DND-41 (cell line): ENCODE measurements around the gene USP9X.

Experiments used
- ATAC-seq: fragments of 200-7000 bp; cut with Tn5 transposase; 3 replicates; pipeline ENCODE4 v1.9.1; 2021; ENCODE audit warnings: low read depth; ENCODE audit not compliant: insufficient read depth
- DNase-seq: peaks from one replicate; pipeline ENCODE4 v3.0.0-alpha.2; 2020
- H2AFZ ChIP-seq: 2 replicates; pipeline ENCODE4 v1.6.0; 2012; ENCODE audit warnings: low read depth, low read length
- H3K27ac ChIP-seq: 2 replicates; pipeline ENCODE4 v1.5.1; 2012; ENCODE audit warnings: low read length, inconsistent platforms
- H3K27me3 ChIP-seq: fragments of 200-600 bp; sonication (generic); 2 replicates; pipeline ENCODE4 v1.6.0; 2012; ENCODE audit warnings: low read length, mild to moderate bottlenecking, inconsistent platforms; ENCODE audit not compliant: insufficient read depth, poor library complexity
- H3K36me3 ChIP-seq: 2 replicates; pipeline ENCODE4 v1.5.1; 2012; ENCODE audit warnings: low read length, inconsistent platforms; ENCODE audit not compliant: insufficient read depth
- H3K4me1 ChIP-seq: 2 replicates; pipeline ENCODE4 v1.5.1; 2012; ENCODE audit warnings: mild to moderate bottlenecking, low read length; ENCODE audit not compliant: insufficient read depth
- H3K4me2 ChIP-seq: 2 replicates; pipeline ENCODE4 v1.6.0; 2012; ENCODE audit warnings: mild to moderate bottlenecking, moderate library complexity, low read length, inconsistent platforms; ENCODE audit not compliant: insufficient read depth
- H3K4me3 ChIP-seq, 2 experiments: fragments of 200-600 bp in 1 of 2; shearing (Covaris generic) in 1 of 2; 2 replicates each; pipeline ENCODE4 v1.5.1; 2012 to 2016; ENCODE audit warnings: inconsistent platforms in 2 of 2, low read length in 2 of 2, mild to moderate bottlenecking in 2 of 2, low read depth in 1 of 2, moderate library complexity in 1 of 2
- H3K79me2 ChIP-seq: 2 replicates; pipeline ENCODE4 v1.6.0; 2012; ENCODE audit warnings: low read length, inconsistent platforms; ENCODE audit not compliant: insufficient read depth
- H3K9ac ChIP-seq: 2 replicates; pipeline ENCODE4 v1.6.0; 2012; ENCODE audit warnings: low read depth, mild to moderate bottlenecking, inconsistent platforms, low read length, moderate library complexity
- H3K9me3 ChIP-seq: 2 replicates; pipeline ENCODE4 v1.5.1; 2012; ENCODE audit warnings: low read length, moderate library complexity, mild to moderate bottlenecking, inconsistent platforms; ENCODE audit not compliant: insufficient read depth, severe bottlenecking
- H4K20me1 ChIP-seq: 2 replicates; pipeline ENCODE4 v1.6.0; 2012; ENCODE audit warnings: low read length; ENCODE audit not compliant: insufficient read depth
- CTCF ChIP-seq: IDR thresholded peaks from 2 replicates; pipeline ENCODE4 v1.5.1; 2012; ENCODE audit warnings: borderline replicate concordance, low read length, moderate library complexity, mild to moderate bottlenecking; ENCODE audit not compliant: poor library complexity, severe bottlenecking; ENCODE audit errors: extremely low read depth
- EZH2 ChIP-seq: IDR thresholded peaks from 3 replicates; pipeline ENCODE4 v1.6.1; 2012; ENCODE audit warnings: borderline replicate concordance, low read depth, mild to moderate bottlenecking, moderate library complexity, low read length, inconsistent platforms; ENCODE audit not compliant: severe bottlenecking

Gene USP9X

GRCh38 chrX:41043196-41043595 is 42.0 kb upstream of the USP9X start:
- no peak for ATAC-seq

GRCh38 chrX:41043674-41044345 is 41.4 kb upstream of the USP9X start:
- H3K4me3 ChIP-seq, result no peak overlapping the region
- no peaks in the 10 kb centered on the region for H3K36me3 ChIP-seq
- no peaks in the 10 kb centered on the region for H3K79me2 ChIP-seq
- H3K9ac ChIP-seq, result no peak overlapping the region
- no peak overlapping the region for H3K27ac ChIP-seq
- no peaks in the 10 kb centered on the region for H3K4me1 ChIP-seq
- H2AFZ ChIP-seq, result no peak overlapping the region
- ATAC-seq (no peak), DNase-seq (no peak)
- no peak overlapping the region for H3K4me2 ChIP-seq
- no peaks in the 10 kb centered on the region for H3K27me3 ChIP-seq
- H4K20me1 ChIP-seq, result no peaks in the 10 kb centered on the region
- no peak for TF ChIP-seq CTCF
- no peak for TF ChIP-seq EZH2
- H3K9me3 ChIP-seq, result no peaks in the 10 kb centered on the region

More at GRCh38 chrX:41043196-41043595, 42.0 kb upstream of the USP9X start:
- no peak overlapping the region for H2AFZ ChIP-seq
- TF ChIP-seq EZH2 (no peak), CTCF (no peak)
- H3K9ac ChIP-seq, result no peak overlapping the region
- H3K27ac ChIP-seq, result no peak overlapping the region
- H4K20me1 ChIP-seq, result no peaks in the 10 kb centered on the region
- no peak overlapping the region for H3K4me3 ChIP-seq
- no peaks in the 10 kb centered on the region for H3K4me1 ChIP-seq
- no peak overlapping the region for H3K4me2 ChIP-seq
- H3K79me2 ChIP-seq, result no peaks in the 10 kb centered on the region
- H3K9me3 ChIP-seq, result no peaks in the 10 kb centered on the region
- no peak for DNase-seq
- H3K27me3 ChIP-seq, result no peaks in the 10 kb centered on the region
- H3K36me3 ChIP-seq, result no peaks in the 10 kb centered on the region

GRCh38 chrX:41045960-41046567 is 39.2 kb upstream of the USP9X start:
- no peak for TF ChIP-seq EZH2
- no peak for TF ChIP-seq CTCF
- H2AFZ ChIP-seq, result no peak overlapping the region
- no peaks in the 10 kb centered on the region for H3K4me1 ChIP-seq
- no peaks in the 10 kb centered on the region for H3K79me2 ChIP-seq
- no peak overlapping the region for H3K9ac ChIP-seq
- H3K27ac ChIP-seq, result no peak overlapping the region
- no peak overlapping the region for H3K4me2 ChIP-seq
- no peaks in the 10 kb centered on the region for H3K9me3 ChIP-seq
- no peaks in the 10 kb centered on the region for H3K36me3 ChIP-seq
- H4K20me1 ChIP-seq, result no peaks in the 10 kb centered on the region
- no peaks in the 10 kb centered on the region for H3K27me3 ChIP-seq
- DNase-seq, result no peak
- no peak for ATAC-seq
- no peak overlapping the region for H3K4me3 ChIP-seq
